ENCODE results near the gene MRPL14. TPM values are rescaled to one million over a fixed set of nuclear protein-coding genes. Genes with fewer than 3 reads are reported as not detected.

MRPL14 gene
- 80.1 and 82.9 TPM in 2 replicates for total RNA-seq (2014; rRNA removed; shearing (Covaris generic); ENCODE audit: low replicate concordance)

DNA sequence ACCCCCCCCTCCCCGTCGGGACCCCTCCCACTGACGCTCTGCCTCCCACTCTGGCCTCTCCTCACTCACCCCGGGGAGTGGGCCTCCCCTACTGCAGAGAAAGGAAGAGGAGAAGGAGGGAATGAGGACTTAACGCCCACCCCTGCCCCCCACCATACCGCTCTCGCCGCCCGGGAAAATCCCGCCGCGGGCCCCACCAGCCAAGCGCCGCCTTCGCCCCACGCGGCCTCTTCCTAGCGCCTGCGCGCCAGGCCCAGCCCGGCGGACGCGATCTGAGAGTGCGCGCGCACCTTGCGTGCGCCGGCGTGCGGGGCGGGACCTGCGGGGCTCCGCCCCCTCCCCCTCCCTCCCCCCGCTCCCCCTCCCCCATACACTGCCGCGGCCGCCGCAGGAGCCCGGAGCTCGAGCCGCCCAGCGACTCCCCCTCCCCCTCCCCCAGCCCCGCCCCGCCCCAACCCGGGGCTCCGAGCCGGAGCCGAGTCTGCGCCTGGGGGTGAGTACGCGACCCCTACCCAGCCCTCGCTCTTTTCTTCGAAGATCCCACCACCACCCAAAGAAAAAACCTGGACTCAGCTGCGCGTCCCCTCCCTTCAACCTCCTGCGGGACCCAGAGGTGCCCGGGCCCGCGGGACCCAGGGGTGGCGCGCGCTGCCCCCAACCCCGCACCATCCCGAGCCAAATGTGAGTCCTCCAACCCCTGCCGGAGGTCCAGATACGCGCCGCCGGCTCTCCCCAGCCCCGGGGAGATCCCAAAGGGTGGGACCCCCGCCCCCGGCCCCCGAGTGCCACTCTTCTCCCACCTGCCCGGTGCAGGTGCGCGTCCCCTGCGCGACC lies at the start of gene MRPL14, which contains the start of gene TMEM63B:
MRPL14 (minus strand) TSS at position 267 of the 834 bp plus-strand sequence. CDS start 10,841 bp downstream, outside the sequence.
TMEM63B (plus strand) TSS at position 369 of the 834 bp plus-strand sequence. CDS start 7,031 bp downstream, outside the sequence.
- H3K9ac ChIP-seq (ENCODE audit: low read length), result peak within 1 kb of the TSS; percentile 90
- H4K20me1 ChIP-seq (ENCODE audit: insufficient read depth, low read depth, low read length), result peaks cover 20% of the 10 kb centered on the region; the same call in 1 of the 2 replicates
- H3K4me1 ChIP-seq (ENCODE audit: low read length), result peaks cover 45% of the 10 kb centered on the region
- peaks cover 10% of the 10 kb centered on the region; the same call in 1 of the 2 replicates for H3K36me3 ChIP-seq (ENCODE audit: insufficient read depth, low read length)
- peak within 1 kb of the TSS; percentile 32; the same call in 1 of the 2 replicates for H3K27ac ChIP-seq (ENCODE audit: low read length)
- peaks cover 48% of the 10 kb centered on the region for H3K79me2 ChIP-seq (ENCODE audit: low read length)
- peak within 1 kb of the TSS; percentile 89; the same call in 1 of the 2 replicates for H2AFZ ChIP-seq (ENCODE audit: low read length)
- H3K4me2 ChIP-seq (ENCODE audit: low read depth, low read length, poor library complexity, severe bottlenecking), result peak within 1 kb of the TSS; percentile 94
- H3K9me2 ChIP-seq (replicated peaks; ENCODE audit: insufficient read depth, low read length), result no peaks in the 10 kb centered on the region
- H3K4me3 ChIP-seq (ENCODE audit: low read length), result peak within 1 kb of the TSS; percentile 82
- no peaks in the 10 kb centered on the region for H3K9me3 ChIP-seq (ENCODE audit: low read length)
- DNase-seq, result peak; percentile 96
- no peaks in the 10 kb centered on the region; the same call in 1 of the 2 replicates for H3K27me3 ChIP-seq (ENCODE audit: low read length)

DNA sequence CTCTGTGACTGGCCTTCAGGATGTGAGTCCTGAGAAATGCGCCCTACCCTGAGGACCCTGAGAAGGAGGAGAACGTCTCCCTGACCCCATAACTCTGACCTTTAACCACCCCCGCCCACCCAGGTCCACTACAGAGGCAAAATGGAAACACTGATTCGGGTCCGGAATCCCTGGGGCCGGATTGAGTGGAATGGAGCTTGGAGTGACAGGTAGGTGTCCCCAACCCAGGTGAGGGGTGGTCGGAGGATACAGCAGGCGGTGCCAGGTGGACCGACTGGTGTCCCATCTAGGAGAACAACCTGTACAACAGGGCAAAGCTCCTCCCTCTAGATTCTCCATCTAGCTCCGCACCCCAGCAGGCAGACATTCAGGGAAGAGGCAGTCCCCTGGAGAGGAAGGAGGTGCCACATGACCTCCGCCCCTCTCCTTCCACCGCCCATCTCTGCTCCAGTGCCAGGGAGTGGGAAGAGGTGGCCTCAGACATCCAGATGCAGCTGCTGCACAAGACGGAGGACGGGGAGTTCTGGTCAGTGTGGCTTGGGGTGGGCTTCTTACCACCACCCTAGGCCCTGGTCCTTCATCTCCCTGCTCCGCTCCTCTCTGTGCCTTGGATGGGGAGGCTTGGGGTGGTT lies 49.0 kb upstream of the MRPL14 start:
- Histone ChIP-seq H3K36me3 (ENCODE audit: insufficient read depth, low read length) (no peaks in the 10 kb centered on the region), H4K20me1 (ENCODE audit: insufficient read depth, low read depth, low read length) (no peaks in the 10 kb centered on the region), H3K9me2 (replicated peaks; ENCODE audit: insufficient read depth, low read length) (no peaks in the 10 kb centered on the region), H3K4me2 (ENCODE audit: low read depth, low read length, poor library complexity, severe bottlenecking) (peak overlapping the region; percentile 31), H3K27ac (ENCODE audit: low read length) (no peak overlapping the region), H3K79me2 (ENCODE audit: low read length) (no peaks in the 10 kb centered on the region), H3K4me3 (ENCODE audit: low read length) (no peak overlapping the region; the same call in 1 of the 2 replicates), H2AFZ (ENCODE audit: low read length) (no peak overlapping the region), H3K4me1 (ENCODE audit: low read length) (peaks cover 5% of the 10 kb centered on the region), H3K9me3 (ENCODE audit: low read length) (no peaks in the 10 kb centered on the region), H3K9ac (ENCODE audit: low read length) (peak overlapping the region; percentile 23), H3K27me3 (ENCODE audit: low read length) (no peaks in the 10 kb centered on the region)
- no peak for DNase-seq

DNA sequence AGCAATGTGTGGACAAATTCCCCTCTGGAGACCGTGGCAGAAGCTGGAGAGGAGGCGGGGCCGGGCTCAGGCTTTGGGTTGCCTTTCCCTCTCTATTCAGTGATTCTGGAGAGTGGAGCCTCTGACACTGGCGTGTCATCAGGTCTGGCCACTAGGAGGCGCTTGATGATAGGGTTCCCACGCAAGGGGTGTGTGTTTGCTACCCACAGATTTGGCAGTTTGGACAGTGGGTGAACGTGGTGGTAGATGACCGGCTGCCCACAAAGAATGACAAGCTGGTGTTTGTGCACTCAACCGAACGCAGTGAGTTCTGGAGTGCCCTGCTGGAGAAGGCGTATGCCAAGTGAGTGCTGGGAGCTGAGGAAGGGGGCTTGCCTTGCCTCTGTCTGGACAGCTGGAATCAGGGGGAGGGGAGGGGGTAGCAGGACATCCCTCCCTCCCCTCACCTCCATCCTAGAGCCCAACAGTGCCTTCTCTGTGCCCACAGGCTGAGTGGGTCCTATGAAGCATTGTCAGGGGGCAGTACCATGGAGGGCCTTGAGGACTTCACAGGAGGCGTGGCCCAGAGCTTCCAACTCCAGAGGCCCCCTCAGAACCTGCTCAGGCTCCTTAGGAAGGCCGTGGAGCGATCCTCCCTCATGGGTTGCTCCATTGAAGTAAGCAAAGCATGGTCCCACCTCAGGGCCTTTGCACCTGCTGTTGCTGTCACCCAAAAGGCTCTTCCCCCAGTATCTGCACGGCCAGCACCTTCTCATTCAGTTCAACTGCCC lies 45.7 kb upstream of the MRPL14 start:
- Histone ChIP-seq H3K9me2 (replicated peaks; ENCODE audit: insufficient read depth, low read length) (no peaks in the 10 kb centered on the region), H3K27me3 (ENCODE audit: low read length) (no peaks in the 10 kb centered on the region), H3K79me2 (ENCODE audit: low read length) (no peaks in the 10 kb centered on the region), H3K27ac (ENCODE audit: low read length) (no peak overlapping the region), H3K4me2 (ENCODE audit: low read depth, low read length, poor library complexity, severe bottlenecking) (no peak overlapping the region), H3K9ac (ENCODE audit: low read length) (no peak overlapping the region), H3K36me3 (ENCODE audit: insufficient read depth, low read length) (no peaks in the 10 kb centered on the region), H3K9me3 (ENCODE audit: low read length) (no peaks in the 10 kb centered on the region), H2AFZ (ENCODE audit: low read length) (no peak overlapping the region), H3K4me3 (ENCODE audit: low read length) (no peak overlapping the region), H4K20me1 (ENCODE audit: insufficient read depth, low read depth, low read length) (no peaks in the 10 kb centered on the region), H3K4me1 (ENCODE audit: low read length) (peaks cover 5% of the 10 kb centered on the region)
- peak; percentile 90 for DNase-seq

DNA sequence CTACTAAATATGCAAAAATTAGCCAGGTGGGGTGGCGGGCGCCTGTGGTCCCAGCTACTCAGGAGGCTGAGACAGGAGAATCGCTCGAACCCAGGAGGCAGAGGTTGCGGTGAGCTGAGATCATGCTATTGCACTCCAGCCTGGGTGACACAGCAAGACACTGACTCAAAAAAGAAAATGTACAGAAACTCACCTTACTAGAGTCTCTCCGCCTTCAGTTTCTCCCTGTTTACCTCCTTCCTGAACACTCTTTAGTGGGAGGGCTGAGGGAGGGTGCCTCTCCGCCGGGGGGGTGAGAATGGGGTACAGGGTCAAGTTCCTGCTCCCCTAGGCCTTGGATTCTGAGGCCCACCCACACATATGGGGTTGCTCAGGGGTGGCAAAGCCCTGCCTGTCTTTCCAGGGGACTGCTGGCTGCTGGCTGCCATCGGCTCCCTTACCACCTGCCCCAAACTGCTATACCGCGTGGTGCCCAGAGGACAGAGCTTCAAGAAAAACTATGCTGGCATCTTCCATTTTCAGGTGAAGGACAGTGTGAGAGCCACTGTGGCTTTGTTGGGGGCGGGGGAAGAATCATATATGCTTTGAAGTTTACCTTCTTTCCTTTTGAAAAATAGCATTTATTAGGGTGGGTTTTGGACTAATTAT lies 44.8 kb upstream of the MRPL14 start:
- H3K27ac ChIP-seq (ENCODE audit: low read length), result no peak overlapping the region
- H3K9me3 ChIP-seq (ENCODE audit: low read length), result no peaks in the 10 kb centered on the region
- H3K4me2 ChIP-seq (ENCODE audit: low read depth, low read length, poor library complexity, severe bottlenecking), result no peak overlapping the region
- no peaks in the 10 kb centered on the region for H3K36me3 ChIP-seq (ENCODE audit: insufficient read depth, low read length)
- H3K9ac ChIP-seq (ENCODE audit: low read length), result no peak overlapping the region
- no peaks in the 10 kb centered on the region for H4K20me1 ChIP-seq (ENCODE audit: insufficient read depth, low read depth, low read length)
- no peak for DNase-seq
- H3K27me3 ChIP-seq (ENCODE audit: low read length), result no peaks in the 10 kb centered on the region
- H3K9me2 ChIP-seq (replicated peaks; ENCODE audit: insufficient read depth, low read length), result no peaks in the 10 kb centered on the region
- peaks cover 3% of the 10 kb centered on the region for H3K4me1 ChIP-seq (ENCODE audit: low read length)
- no peak overlapping the region for H2AFZ ChIP-seq (ENCODE audit: low read length)
- no peaks in the 10 kb centered on the region for H3K79me2 ChIP-seq (ENCODE audit: low read length)
- H3K4me3 ChIP-seq (ENCODE audit: low read length), result no peak overlapping the region

DNA sequence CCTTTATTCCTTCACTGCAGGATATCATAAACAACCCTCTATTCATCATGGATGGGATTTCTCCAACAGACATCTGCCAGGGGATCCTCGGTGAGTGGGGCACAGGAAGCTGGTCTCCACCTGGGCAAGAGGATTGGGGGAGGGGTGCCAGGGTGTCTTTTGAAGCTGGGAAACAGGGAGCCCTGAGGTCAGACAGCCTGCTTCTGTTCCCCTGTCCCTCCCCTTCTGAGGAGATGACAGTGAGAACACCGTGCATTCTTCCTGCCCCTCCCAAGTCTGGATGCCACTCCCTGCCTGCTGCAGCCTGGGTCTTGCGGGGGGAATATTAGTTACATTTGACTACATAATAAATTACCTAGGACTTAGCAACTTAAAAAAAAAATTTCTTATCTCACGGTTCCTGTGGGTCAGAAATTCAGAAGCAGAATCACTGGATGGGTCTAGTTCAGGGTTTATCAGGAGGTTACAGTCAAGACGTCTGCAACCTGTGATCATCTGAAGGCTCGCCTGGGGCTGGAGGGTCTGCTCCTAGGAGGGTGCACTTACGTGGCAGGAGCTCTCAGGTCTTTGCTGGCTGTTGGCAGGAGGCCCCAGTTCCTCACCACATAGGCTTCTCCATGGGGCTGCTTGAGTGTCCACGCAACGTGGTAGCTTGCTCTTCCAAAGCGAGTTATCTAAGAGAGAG lies 42.8 kb upstream of the MRPL14 start:
- H3K4me2 ChIP-seq (ENCODE audit: low read depth, low read length, poor library complexity, severe bottlenecking), result no peak overlapping the region
- no peaks in the 10 kb centered on the region for H3K9me2 ChIP-seq (replicated peaks; ENCODE audit: insufficient read depth, low read length)
- no peak overlapping the region for H3K27ac ChIP-seq (ENCODE audit: low read length)
- H3K36me3 ChIP-seq (ENCODE audit: insufficient read depth, low read length), result no peaks in the 10 kb centered on the region
- H3K4me1 ChIP-seq (ENCODE audit: low read length), result peaks cover 5% of the 10 kb centered on the region
- no peak overlapping the region for H3K4me3 ChIP-seq (ENCODE audit: low read length)
- H2AFZ ChIP-seq (ENCODE audit: low read length), result no peak overlapping the region
- H3K9me3 ChIP-seq (ENCODE audit: low read length), result no peaks in the 10 kb centered on the region
- no peak for DNase-seq
- no peaks in the 10 kb centered on the region for H3K79me2 ChIP-seq (ENCODE audit: low read length)
- H3K9ac ChIP-seq (ENCODE audit: low read length), result no peak overlapping the region
- H3K27me3 ChIP-seq (ENCODE audit: low read length), result no peaks in the 10 kb centered on the region
- no peaks in the 10 kb centered on the region for H4K20me1 ChIP-seq (ENCODE audit: insufficient read depth, low read depth, low read length)

DNA sequence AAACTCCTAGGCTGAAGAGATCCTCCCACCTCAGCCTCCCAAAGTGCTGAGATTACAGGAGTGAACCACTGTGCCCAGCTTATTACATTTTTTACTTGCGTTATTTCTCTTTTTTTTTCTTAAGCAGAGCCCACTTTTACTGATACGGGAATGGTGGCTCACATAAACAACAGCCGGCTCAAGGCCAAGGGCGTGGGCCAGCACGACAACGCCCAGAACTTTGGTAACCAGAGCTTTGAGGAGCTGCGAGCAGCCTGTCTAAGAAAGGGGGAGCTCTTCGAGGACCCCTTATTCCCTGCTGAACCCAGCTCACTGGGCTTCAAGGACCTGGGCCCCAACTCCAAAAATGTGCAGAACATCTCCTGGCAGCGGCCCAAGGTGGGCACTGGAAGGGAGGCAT lies 41.9 kb upstream of the MRPL14 start:
- no peak overlapping the region for H3K4me3 ChIP-seq (ENCODE audit: low read length)
- no peaks in the 10 kb centered on the region for H3K79me2 ChIP-seq (ENCODE audit: low read length)
- H3K27me3 ChIP-seq (ENCODE audit: low read length), result no peaks in the 10 kb centered on the region
- H4K20me1 ChIP-seq (ENCODE audit: insufficient read depth, low read depth, low read length), result no peaks in the 10 kb centered on the region
- H3K9me2 ChIP-seq (replicated peaks; ENCODE audit: insufficient read depth, low read length), result no peaks in the 10 kb centered on the region
- H3K9me3 ChIP-seq (ENCODE audit: low read length), result no peaks in the 10 kb centered on the region
- no peak overlapping the region for H3K9ac ChIP-seq (ENCODE audit: low read length)
- no peak overlapping the region for H3K27ac ChIP-seq (ENCODE audit: low read length)
- H3K36me3 ChIP-seq (ENCODE audit: insufficient read depth, low read length), result no peaks in the 10 kb centered on the region
- peaks cover 5% of the 10 kb centered on the region for H3K4me1 ChIP-seq (ENCODE audit: low read length)
- H3K4me2 ChIP-seq (ENCODE audit: low read depth, low read length, poor library complexity, severe bottlenecking), result no peak overlapping the region
- no peak for DNase-seq
- no peak overlapping the region for H2AFZ ChIP-seq (ENCODE audit: low read length)

DNA sequence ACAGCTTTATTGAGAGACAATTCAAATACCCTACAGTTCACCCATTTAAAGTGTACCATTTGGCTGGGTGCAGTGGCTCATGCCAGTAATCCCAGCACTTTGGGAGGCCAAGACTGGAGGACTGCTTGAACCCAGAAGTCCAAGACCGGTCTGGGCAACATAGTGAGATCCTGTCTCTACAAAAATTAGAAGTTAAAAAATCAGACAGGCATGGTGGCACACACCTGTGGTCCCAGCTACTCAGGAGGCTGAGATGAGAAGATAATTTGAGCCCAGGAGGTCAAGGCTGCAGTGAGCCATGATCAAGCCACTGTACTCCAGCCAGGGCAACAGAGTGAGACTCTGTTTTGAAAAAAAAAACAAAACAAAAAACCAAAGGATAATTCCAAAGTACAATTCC lies 40.3 kb upstream of the MRPL14 start:
- H3K4me3 ChIP-seq (ENCODE audit: low read length), result no peak overlapping the region
- no peaks in the 10 kb centered on the region for H3K36me3 ChIP-seq (ENCODE audit: insufficient read depth, low read length)
- peaks cover 5% of the 10 kb centered on the region for H3K4me1 ChIP-seq (ENCODE audit: low read length)
- no peaks in the 10 kb centered on the region for H3K79me2 ChIP-seq (ENCODE audit: low read length)
- H4K20me1 ChIP-seq (ENCODE audit: insufficient read depth, low read depth, low read length), result no peaks in the 10 kb centered on the region
- H3K27me3 ChIP-seq (ENCODE audit: low read length), result no peaks in the 10 kb centered on the region
- H3K4me2 ChIP-seq (ENCODE audit: low read depth, low read length, poor library complexity, severe bottlenecking), result no peak overlapping the region
- H3K9me3 ChIP-seq (ENCODE audit: low read length), result no peaks in the 10 kb centered on the region
- H3K9ac ChIP-seq (ENCODE audit: low read length), result no peak overlapping the region
- H2AFZ ChIP-seq (ENCODE audit: low read length), result no peak overlapping the region
- DNase-seq, result no peak
- no peaks in the 10 kb centered on the region for H3K9me2 ChIP-seq (replicated peaks; ENCODE audit: insufficient read depth, low read length)
- no peak overlapping the region for H3K27ac ChIP-seq (ENCODE audit: low read length)
